Thyroid gland (tissue), 4 donors: ENCODE data around the gene KCNH6.

Source experiments
- POLR2A ChIP-seq, 2 donors: fragments of 450-650 bp; IDR thresholded peaks; one replicate each; pipeline ENCODE4 v1.6.1; 2017; ENCODE audit warnings: antibody characterized with exemption in 2 of 2, mild to moderate bottlenecking in 2 of 2, moderate library complexity in 1 of 2
- TF ChIP-seq, protein P1 (sequence below), 6 experiments: fragments of 200-600 bp in 3 of 6; fragments of 450-650 bp in 3 of 6; sonication (generic) in 3 of 6; IDR thresholded peaks; one replicate each; pipeline ENCODE4 v1.5.1; 2016 to 2019; ENCODE audit warnings: antibody characterized with exemption in 6 of 6, mild to moderate bottlenecking in 2 of 6, inconsistent platforms in 1 of 6, moderate library complexity in 1 of 6

DNA sequence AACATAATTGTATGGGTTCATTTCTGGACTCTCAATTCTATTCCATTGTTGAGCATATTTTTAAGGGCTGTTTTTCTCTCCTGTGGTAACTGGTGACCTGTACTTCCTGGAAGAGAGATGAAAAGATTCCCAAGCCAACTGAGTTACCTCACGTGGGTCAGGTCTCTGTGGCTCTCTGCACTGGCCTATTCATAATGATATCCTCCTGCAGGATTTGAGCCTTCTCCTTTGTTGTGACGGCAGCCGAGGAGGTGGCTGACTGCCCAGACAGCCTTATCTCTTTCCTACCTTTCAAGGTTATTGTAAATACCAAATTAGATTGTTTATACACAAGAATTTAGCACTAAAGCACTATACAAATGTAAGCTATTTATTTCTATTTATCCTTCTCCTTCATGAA, 49.0 kb upstream of the KCNH6 start:
- TF ChIP-seq, protein P1, sequence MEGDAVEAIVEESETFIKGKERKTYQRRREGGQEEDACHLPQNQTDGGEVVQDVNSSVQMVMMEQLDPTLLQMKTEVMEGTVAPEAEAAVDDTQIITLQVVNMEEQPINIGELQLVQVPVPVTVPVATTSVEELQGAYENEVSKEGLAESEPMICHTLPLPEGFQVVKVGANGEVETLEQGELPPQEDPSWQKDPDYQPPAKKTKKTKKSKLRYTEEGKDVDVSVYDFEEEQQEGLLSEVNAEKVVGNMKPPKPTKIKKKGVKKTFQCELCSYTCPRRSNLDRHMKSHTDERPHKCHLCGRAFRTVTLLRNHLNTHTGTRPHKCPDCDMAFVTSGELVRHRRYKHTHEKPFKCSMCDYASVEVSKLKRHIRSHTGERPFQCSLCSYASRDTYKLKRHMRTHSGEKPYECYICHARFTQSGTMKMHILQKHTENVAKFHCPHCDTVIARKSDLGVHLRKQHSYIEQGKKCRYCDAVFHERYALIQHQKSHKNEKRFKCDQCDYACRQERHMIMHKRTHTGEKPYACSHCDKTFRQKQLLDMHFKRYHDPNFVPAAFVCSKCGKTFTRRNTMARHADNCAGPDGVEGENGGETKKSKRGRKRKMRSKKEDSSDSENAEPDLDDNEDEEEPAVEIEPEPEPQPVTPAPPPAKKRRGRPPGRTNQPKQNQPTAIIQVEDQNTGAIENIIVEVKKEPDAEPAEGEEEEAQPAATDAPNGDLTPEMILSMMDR (IDR thresholded peaks at IDR 0.05) = no peak
- TF ChIP-seq POLR2A (IDR thresholded peaks at IDR 0.05) = no peak
